MM.1S (cell line): ENCODE results near the gene HNF1A.

Experiments
- DNase-seq: peaks from one replicate; pipeline ENCODE4 v3.0.0-alpha.2; 2015
- H2AFZ ChIP-seq: fragments of 300-600 bp; sonication (generic); 2 replicates; pipeline ENCODE4 v1.6.0; 2016; ENCODE audit warnings: antibody characterized with exemption, low read length
- H3F3A ChIP-seq: fragments of 300-600 bp; sonication (generic); 2 replicates; pipeline ENCODE4 v1.6.1; 2016; ENCODE audit warnings: mild to moderate bottlenecking, antibody characterized with exemption, low read length, moderate library complexity, mixed read lengths; ENCODE audit not compliant: insufficient read depth
- H3K27ac ChIP-seq: fragments of 300-600 bp; sonication (generic); 2 replicates; pipeline ENCODE4 v1.5.1; 2016; ENCODE audit warnings: mild to moderate bottlenecking, low read length
- H3K27me3 ChIP-seq: fragments of 300-600 bp; sonication (generic); replicated peaks from 2 replicates; pipeline ENCODE4 v1.6.0; 2016; ENCODE audit warnings: low read length; ENCODE audit not compliant: insufficient read depth
- H3K36me3 ChIP-seq: fragments of 300-600 bp; sonication (generic); replicated peaks from 2 replicates; pipeline ENCODE4 v1.6.1; 2016; ENCODE audit warnings: mild to moderate bottlenecking, low read length, mixed read lengths; ENCODE audit not compliant: insufficient read depth
- H3K4me1 ChIP-seq: fragments of 300-600 bp; sonication (generic); 2 replicates; pipeline ENCODE4 v1.6.1; 2016; ENCODE audit warnings: low read length, mixed read lengths
- H3K4me2 ChIP-seq: fragments of 300-600 bp; sonication (generic); 2 replicates; pipeline ENCODE4 v1.6.0; 2016; ENCODE audit warnings: low read depth, low read length
- H3K4me3 ChIP-seq: fragments of 300-600 bp; sonication (generic); 2 replicates; pipeline ENCODE4 v1.5.1; 2016; ENCODE audit warnings: low read length, mixed read lengths
- H3K79me2 ChIP-seq: fragments of 300-600 bp; sonication (generic); 2 replicates; pipeline ENCODE4 v1.6.1; 2016; ENCODE audit warnings: mixed run types, low read length, mixed read lengths
- H3K9ac ChIP-seq: fragments of 300-600 bp; sonication (generic); 2 replicates; pipeline ENCODE4 v1.6.1; 2016; ENCODE audit warnings: low read length, mixed read lengths
- H3K9me2 ChIP-seq: fragments of 300-600 bp; sonication (generic); replicated peaks from 2 replicates; pipeline ENCODE4 v1.6.1; 2016; ENCODE audit warnings: mild to moderate bottlenecking, low read length, mixed read lengths; ENCODE audit not compliant: insufficient read depth
- H3K9me3 ChIP-seq: fragments of 300-600 bp; sonication (generic); replicated peaks from 2 replicates; pipeline ENCODE4 v1.6.1; 2016; ENCODE audit warnings: mild to moderate bottlenecking, low read length, mixed read lengths; ENCODE audit not compliant: insufficient read depth
- H4K20me1 ChIP-seq: fragments of 300-600 bp; sonication (generic); 2 replicates; pipeline ENCODE4 v1.6.1; 2016; ENCODE audit warnings: mild to moderate bottlenecking, low read length, moderate library complexity, mixed read lengths; ENCODE audit not compliant: insufficient read depth
- EZH2 ChIP-seq: fragments of 300-600 bp; sonication (generic); optimal IDR thresholded peaks from 2 replicates; pipeline ENCODE3; 2017; ENCODE audit warnings: low read depth, mild to moderate bottlenecking, antibody characterized with exemption, low read length, mixed read lengths
- EZH2phosphoT487 ChIP-seq: fragments of 300-600 bp; sonication (generic); IDR thresholded peaks from 2 replicates; pipeline ENCODE4 v1.6.1; 2018; ENCODE audit warnings: antibody characterized with exemption, low read length
- TF ChIP-seq, protein P1 (sequence below): fragments of 300-600 bp; sonication (generic); IDR thresholded peaks from 2 replicates; pipeline ENCODE4 v1.5.1; 2016; ENCODE audit warnings: antibody characterized with exemption, low read length, mixed read lengths

The HNF1A gene

DNA sequence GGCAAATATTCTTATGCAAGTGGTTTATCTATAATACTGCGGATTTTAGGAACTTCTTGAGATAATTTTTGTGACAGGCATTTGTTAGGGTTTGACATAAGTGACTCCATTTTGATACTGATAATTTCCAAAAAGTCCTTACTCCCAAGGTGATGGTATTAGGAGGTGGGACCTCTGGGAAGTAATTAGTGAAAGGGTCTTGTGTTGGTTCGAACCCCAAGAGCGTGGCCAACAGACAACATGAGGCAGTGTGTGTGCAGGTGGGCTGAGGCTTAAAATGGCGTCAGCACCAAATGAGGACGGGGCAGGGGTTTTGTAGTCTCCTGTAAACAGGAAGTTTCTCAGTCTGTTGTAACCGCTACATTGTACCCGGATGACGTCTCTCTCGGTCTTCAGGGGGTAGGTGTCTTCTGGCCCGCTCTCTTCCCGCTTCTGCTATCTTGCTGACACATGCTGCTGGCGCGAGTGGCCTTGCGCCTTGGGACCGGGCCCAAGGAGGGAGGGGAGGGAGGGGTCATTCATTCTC lies 39.7 kb downstream of the HNF1A start:
- Histone ChIP-seq H3K27me3 (no peaks in the 10 kb centered on the region), H3K9me2 (no peaks in the 10 kb centered on the region), H3K4me1 (no peaks in the 10 kb centered on the region), H3K4me3 (no peak overlapping the region), H3F3A (no peaks in the 10 kb centered on the region), H3K36me3 (no peaks in the 10 kb centered on the region), H4K20me1 (no peaks in the 10 kb centered on the region), H3K27ac (no peak overlapping the region), H3K4me2 (no peak overlapping the region), H2AFZ (no peak overlapping the region), H3K9ac (no peak overlapping the region), H3K9me3 (no peaks in the 10 kb centered on the region), H3K79me2 (peaks cover 11% of the 10 kb centered on the region)
- TF ChIP-seq EZH2phosphoT487 (no peak), EZH2 (no peak)
- TF ChIP-seq, protein P1, sequence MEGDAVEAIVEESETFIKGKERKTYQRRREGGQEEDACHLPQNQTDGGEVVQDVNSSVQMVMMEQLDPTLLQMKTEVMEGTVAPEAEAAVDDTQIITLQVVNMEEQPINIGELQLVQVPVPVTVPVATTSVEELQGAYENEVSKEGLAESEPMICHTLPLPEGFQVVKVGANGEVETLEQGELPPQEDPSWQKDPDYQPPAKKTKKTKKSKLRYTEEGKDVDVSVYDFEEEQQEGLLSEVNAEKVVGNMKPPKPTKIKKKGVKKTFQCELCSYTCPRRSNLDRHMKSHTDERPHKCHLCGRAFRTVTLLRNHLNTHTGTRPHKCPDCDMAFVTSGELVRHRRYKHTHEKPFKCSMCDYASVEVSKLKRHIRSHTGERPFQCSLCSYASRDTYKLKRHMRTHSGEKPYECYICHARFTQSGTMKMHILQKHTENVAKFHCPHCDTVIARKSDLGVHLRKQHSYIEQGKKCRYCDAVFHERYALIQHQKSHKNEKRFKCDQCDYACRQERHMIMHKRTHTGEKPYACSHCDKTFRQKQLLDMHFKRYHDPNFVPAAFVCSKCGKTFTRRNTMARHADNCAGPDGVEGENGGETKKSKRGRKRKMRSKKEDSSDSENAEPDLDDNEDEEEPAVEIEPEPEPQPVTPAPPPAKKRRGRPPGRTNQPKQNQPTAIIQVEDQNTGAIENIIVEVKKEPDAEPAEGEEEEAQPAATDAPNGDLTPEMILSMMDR = no peak
- DNase-seq = no peak

DNA sequence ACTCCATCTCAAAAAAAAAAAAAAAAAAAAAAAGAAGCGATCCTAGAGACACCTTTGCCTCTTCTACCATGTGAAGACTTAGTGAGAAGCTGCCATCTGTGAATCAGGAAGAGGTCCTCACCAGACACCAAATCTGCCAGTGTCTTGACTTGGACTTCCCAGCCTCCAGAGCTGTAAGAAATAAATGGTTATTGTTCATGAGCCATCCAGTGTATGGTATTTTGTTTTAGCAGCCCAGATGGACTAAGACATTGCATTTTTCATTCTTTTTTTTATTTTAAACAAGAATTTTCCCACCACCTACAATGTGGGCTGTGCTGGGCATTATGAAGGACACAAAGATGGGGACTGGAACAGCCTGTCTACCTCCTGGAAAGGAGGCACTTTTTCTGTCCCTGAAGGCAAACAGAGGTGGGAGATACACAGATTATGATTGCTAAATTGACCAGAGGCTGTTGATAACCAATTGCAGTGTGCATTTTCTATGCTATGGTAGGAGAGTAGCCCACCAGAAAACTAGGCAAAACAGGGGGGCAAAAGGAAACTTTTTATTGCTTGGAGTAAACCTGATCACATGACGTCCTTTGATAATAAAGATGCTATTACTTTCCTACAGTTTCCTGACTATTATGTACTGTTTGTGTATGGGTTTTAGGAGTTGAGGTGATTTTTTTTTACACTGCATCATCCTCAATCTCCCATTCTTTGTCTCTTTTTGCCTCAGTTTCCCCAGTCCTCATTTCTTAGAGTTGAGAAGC lies 40.7 kb downstream of the HNF1A start:
- peaks cover 11% of the 10 kb centered on the region for H3K79me2 ChIP-seq
- no peaks in the 10 kb centered on the region for H3K36me3 ChIP-seq
- H3K4me3 ChIP-seq = no peak overlapping the region
- H3K4me2 ChIP-seq = no peak overlapping the region
- no peak overlapping the region for H3K27ac ChIP-seq
- no peaks in the 10 kb centered on the region for H3K4me1 ChIP-seq
- no peaks in the 10 kb centered on the region for H3K27me3 ChIP-seq
- TF ChIP-seq EZH2 (no peak), EZH2phosphoT487 (no peak)
- TF ChIP-seq, protein P1 = no peak
- no peaks in the 10 kb centered on the region for H3F3A ChIP-seq
- no peaks in the 10 kb centered on the region for H3K9me3 ChIP-seq
- DNase-seq = no peak
- no peak overlapping the region for H2AFZ ChIP-seq
- H4K20me1 ChIP-seq = no peaks in the 10 kb centered on the region
- H3K9me2 ChIP-seq = no peaks in the 10 kb centered on the region
- H3K9ac ChIP-seq = no peak overlapping the region

DNA sequence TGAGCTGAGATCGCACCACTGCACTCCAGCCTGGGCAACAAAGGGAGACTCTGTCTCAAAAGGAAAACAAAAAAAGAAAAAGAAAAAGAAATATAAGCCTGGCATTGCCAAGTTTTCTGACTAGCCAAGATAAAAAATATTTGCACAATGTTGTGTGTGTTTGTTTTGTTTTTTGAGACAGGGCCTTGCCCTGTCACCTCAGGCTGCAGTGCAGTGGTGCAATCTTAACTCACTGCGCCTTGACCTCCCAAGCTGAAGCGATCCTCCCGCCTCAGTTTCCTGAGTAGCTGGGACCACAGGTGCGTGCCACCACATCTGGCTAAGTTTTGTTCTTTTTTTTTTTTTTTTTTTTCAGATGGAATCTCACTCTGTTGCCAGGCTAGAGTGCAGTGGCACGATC lies 43.4 kb downstream of the HNF1A start:
- H2AFZ ChIP-seq = no peak overlapping the region
- H3K27me3 ChIP-seq = no peaks in the 10 kb centered on the region
- no peaks in the 10 kb centered on the region for H3K36me3 ChIP-seq
- no peaks in the 10 kb centered on the region for H4K20me1 ChIP-seq
- no peaks in the 10 kb centered on the region for H3F3A ChIP-seq
- no peaks in the 10 kb centered on the region for H3K4me1 ChIP-seq
- H3K9me2 ChIP-seq = no peaks in the 10 kb centered on the region
- no peaks in the 10 kb centered on the region for H3K9me3 ChIP-seq
- no peaks in the 10 kb centered on the region for H3K79me2 ChIP-seq
- no peak overlapping the region for H3K4me2 ChIP-seq
- H3K4me3 ChIP-seq = no peak overlapping the region
- DNase-seq = no peak
- H3K27ac ChIP-seq = no peak overlapping the region
- no peak overlapping the region for H3K9ac ChIP-seq
- TF ChIP-seq, protein P1 = no peak
- TF ChIP-seq EZH2 (no peak), EZH2phosphoT487 (no peak)
